GM18951 (cell line): ENCODE measurements around the gene DGCR2.
"Not testable (repeated sequence)": the region's sequence is repeated elsewhere in the genome, so short reads cannot be mapped to it uniquely, and the experiment has no call there.

ENCODE experiments used
- POLR2A ChIP-seq: IDR thresholded peaks from 4 replicates; pipeline ENCODE4 v1.6.1; 2011; ENCODE audit warnings: mild to moderate bottlenecking; ENCODE audit not compliant: insufficient read length, insufficient read depth; ENCODE audit errors: extremely low read depth
- in situ Hi-C: fragments of 300-500 bp; cut with MboI; formaldehyde crosslinking; loops from one replicate; pipeline ENCODE4 v1.12.0; 2022; ENCODE audit warnings: low sequenced_read_pairs, mixed read lengths, inconsistent platforms; ENCODE audit not compliant: unreplicated experiment

DGCR2 gene

GRCh38 chr22:19001204-19001603 is 121.0 kb downstream of the DGCR2 start:
- no peak for TF ChIP-seq POLR2A
- in situ Hi-C loops = no loop called here

- in situ Hi-C loops = not testable (repeated sequence)
Observed at GRCh38 chr22:19000106-19000505, 122.1 kb downstream of the DGCR2 start.

- in situ Hi-C loops = no loop called here
- TF ChIP-seq POLR2A = no peak
Observed at GRCh38 chr22:18999416-18999815, 122.8 kb downstream of the DGCR2 start.

- in situ Hi-C loops = no loop called here
- TF ChIP-seq POLR2A = no peak
Observed at GRCh38 chr22:18999008-18999407, 123.2 kb downstream of the DGCR2 start.

GRCh38 chr22:18997925-18998315 is 124.3 kb downstream of the DGCR2 start:
- in situ Hi-C loops = no loop called here
- no peak for TF ChIP-seq POLR2A

- in situ Hi-C loops = no loop called here
- no peak for TF ChIP-seq POLR2A
Observed at GRCh38 chr22:18997306-18997924, 124.8 kb downstream of the DGCR2 start.

- in situ Hi-C loops = no loop called here
- no peak for TF ChIP-seq POLR2A
Observed at GRCh38 chr22:18996376-18996900, 125.8 kb downstream of the DGCR2 start.

- TF ChIP-seq POLR2A = no peak
- in situ Hi-C loops = no loop called here
Observed at GRCh38 chr22:18995327-18995711, 126.9 kb downstream of the DGCR2 start.

GRCh38 chr22:18994701-18995326 is 127.4 kb downstream of the DGCR2 start:
- in situ Hi-C loops = no loop called here
- TF ChIP-seq POLR2A = no peak

- in situ Hi-C loops = no loop called here
- no peak for TF ChIP-seq POLR2A
Observed at GRCh38 chr22:18994056-18994455, 128.2 kb downstream of the DGCR2 start.

- TF ChIP-seq POLR2A = no peak
- in situ Hi-C loops = no loop called here
Observed at GRCh38 chr22:18992543-18993198, 129.5 kb downstream of the DGCR2 start.

GRCh38 chr22:18991821-18992442 is 130.3 kb downstream of the DGCR2 start:
- in situ Hi-C loops = no loop called here
- no peak for TF ChIP-seq POLR2A

GRCh38 chr22:18991138-18991432 is 131.1 kb downstream of the DGCR2 start:
- in situ Hi-C loops = no loop called here
- TF ChIP-seq POLR2A = no peak
